HepG2 (cell line): Measurements from ENCODE around the gene ATOSB. TPM values are rescaled to one million over a fixed set of nuclear protein-coding genes. Genes with fewer than 3 reads are reported as not detected.

Experiments
- CBFB ChIP-seq: sonication (generic); formaldehyde crosslinking; IDR thresholded peaks from 2 replicates; pipeline ENCODE4 v1.4.0; 2020; ENCODE audit warnings: missing genetic modification reagents
- DDIT3 ChIP-seq: sonication (generic); formaldehyde crosslinking; IDR thresholded peaks from 2 replicates; pipeline ENCODE4 v1.4.0; 2020; ENCODE audit warnings: mild to moderate bottlenecking, missing genetic modification reagents
- EZH2 ChIP-seq: conservative IDR thresholded peaks from 2 replicates; pipeline ENCODE4 v1.6.1; 2012; ENCODE audit warnings: mild to moderate bottlenecking, low read depth, low read length, moderate library complexity
- HES4 ChIP-seq: sonication (generic); formaldehyde crosslinking; IDR thresholded peaks from 2 replicates; pipeline ENCODE4 v1.9.0; 2021; ENCODE audit warnings: mild to moderate bottlenecking, missing genetic modification reagents, borderline replicate concordance
- HNF1A ChIP-seq, 2 experiments: sonication (generic) in 1 of 2; formaldehyde crosslinking in 1 of 2; IDR thresholded peaks; 2 replicates each; pipeline versions ENCODE4 v1.4.0 to v1.6.1; 2016 to 2020; ENCODE audit warnings: borderline replicate concordance in 1 of 2, low read depth in 1 of 2, mild to moderate bottlenecking in 1 of 2, missing genetic modification reagents in 1 of 2
- NCOA1 ChIP-seq: sonication (generic); formaldehyde crosslinking; IDR thresholded peaks from 2 replicates; pipeline ENCODE4 v1.9.0; 2021; ENCODE audit warnings: missing genetic modification reagents
- NCOA2 ChIP-seq: sonication (generic); formaldehyde crosslinking; IDR thresholded peaks from 2 replicates; pipeline ENCODE4 v1.8.0; 2022; ENCODE audit warnings: inconsistent platforms
- SIN3A ChIP-seq: IDR thresholded peaks from 2 replicates; pipeline ENCODE4 v1.6.1; 2011; ENCODE audit warnings: low read depth, mild to moderate bottlenecking, control low read depth, low read length, borderline replicate concordance
- SOX13 ChIP-seq, 3 experiments: fragments of 450-650 bp in 1 of 3; sonication (generic) in 1 of 3; formaldehyde crosslinking in 1 of 3; IDR thresholded peaks in 2 of 3; conservative IDR thresholded peaks in 1 of 3; 2 replicates each; pipeline versions ENCODE4 v1.5.0 to v1.6.1; 2016 to 2020; ENCODE audit warnings: antibody characterized with exemption in 1 of 3, mild to moderate bottlenecking in 1 of 3, missing compliant biosample characterization in 1 of 3, missing genetic modification reagents in 1 of 3, moderate library complexity in 1 of 3
- TSC22D2 ChIP-seq: sonication (generic); formaldehyde crosslinking; IDR thresholded peaks from 2 replicates; pipeline ENCODE4 v1.5.1; 2020; ENCODE audit warnings: missing genetic modification reagents, mild to moderate bottlenecking, borderline replicate concordance
- ZFP91 ChIP-seq: sonication (generic); formaldehyde crosslinking; IDR thresholded peaks from 2 replicates; pipeline ENCODE4 v1.9.0; 2022; ENCODE audit warnings: missing genetic modification reagents, mild to moderate bottlenecking, borderline replicate concordance
- ZFY ChIP-seq: sonication (generic); formaldehyde crosslinking; IDR thresholded peaks from 2 replicates; pipeline ENCODE4 v1.4.0; 2020; ENCODE audit warnings: missing genetic modification reagents
- ZNF138 ChIP-seq: sonication (generic); formaldehyde crosslinking; IDR thresholded peaks from 2 replicates; pipeline ENCODE4 v1.5.0; 2020; ENCODE audit warnings: mild to moderate bottlenecking, low read depth, missing genetic modification reagents
- ZNF274 ChIP-seq: sonication (generic); formaldehyde crosslinking; IDR thresholded peaks from 2 replicates; pipeline ENCODE4 v1.5.1; 2020; ENCODE audit warnings: mild to moderate bottlenecking, missing genetic modification reagents
- ZNF605 ChIP-seq: sonication (generic); formaldehyde crosslinking; IDR thresholded peaks from 2 replicates; pipeline ENCODE4 v1.8.0; 2022; ENCODE audit warnings: mild to moderate bottlenecking, missing genetic modification reagents
- ZNF615 ChIP-seq: sonication (generic); formaldehyde crosslinking; IDR thresholded peaks from 2 replicates; pipeline ENCODE4 v1.5.0; 2020; ENCODE audit warnings: mild to moderate bottlenecking, missing genetic modification reagents, borderline replicate concordance
- ZNF704 ChIP-seq: sonication (generic); formaldehyde crosslinking; IDR thresholded peaks from 2 replicates; pipeline ENCODE4 v1.8.1; 2023; ENCODE audit warnings: mild to moderate bottlenecking, inconsistent platforms, moderate library complexity, missing genetic modification reagents, borderline replicate concordance
- polyA plus RNA-seq, 8 experiments: library from polyadenylated mRNA; depleted of rRNA in 3 of 8; stranded (reverse) in 7 of 8; unstranded in 1 of 8; fragments of >200 nt; fragmentation: Illumina TruSeq in 4 of 8; extraction: Trizol in 4 of 8; gene quantifications; 2 replicates each; pipeline versions ENCODE4 v1.2.1 to v1.2.3, GENCODE V29; 2011 to 2016; ENCODE audit warnings: low read depth in 4 of 8, missing spikeins in 1 of 8, mixed read lengths in 1 of 8; ENCODE audit not compliant: insufficient read depth in 1 of 8
- total RNA-seq, 5 experiments: library from RNA; depleted of rRNA; stranded (reverse); fragments of >200 nt; fragmentation: Illumina TruSeq; extraction: Trizol; gene quantifications; 2 replicates each; pipeline ENCODE4 v1.2.3, GENCODE V29; 2016; ENCODE audit warnings: low read depth in 1 of 5

The ATOSB gene
- total and polyA plus RNA-seq, 2 of the 13 experiments (the other 11 are each of a cell fraction or from before 2014, with no cell fraction given), result 1.9 to 6.4 TPM

- TF ChIP-seq ZNF138 (CRISPR knock-in tag) (no peak), ZNF605 (CRISPR knock-in tag) (no peak), ZFP91 (CRISPR knock-in tag) (peak; percentile 77), ZNF615 (CRISPR knock-in tag) (peak; percentile 63), NCOA2 (CRISPR knock-in tag) (peak; percentile 9; the same call in 1 of the 2 replicates), NCOA1 (peak; percentile 90), SOX13 (IDR thresholded peaks at IDR 0.05) (no peak), SOX13 (CRISPR knock-in tag; conservative IDR thresholded peaks at IDR 0.05 in 1 of 2, IDR thresholded peaks at IDR 0.05 in 1 of 2) (peak in 1 of 2 experiments; percentile 92; a peak in 3 of 4 replicates), ZNF274 (CRISPR knock-in tag) (peak; percentile 27; the same call in 1 of the 2 replicates), CBFB (CRISPR knock-in tag) (0 out of 2 replicates have a peak, but pooled peaks have one; percentile 29), HES4 (CRISPR knock-in tag) (0 out of 2 replicates have a peak, but pooled peaks have one; percentile 14), SIN3A (peak; percentile 73; the same call in 1 of the 2 replicates), TSC22D2 (CRISPR knock-in tag) (peak; percentile 26; the same call in 1 of the 2 replicates), EZH2 (no peak), ZNF704 (CRISPR knock-in tag) (peak; percentile 44; the same call in 1 of the 2 replicates), DDIT3 (CRISPR knock-in tag) (no peak), HNF1A (IDR thresholded peaks at IDR 0.05; ENCODE audit: low read depth) (no peak), HNF1A (CRISPR knock-in tag; IDR thresholded peaks at IDR 0.05; ENCODE audit: borderline replicate concordance) (peak; percentile 31; the same call in 1 of the 2 replicates), ZFY (CRISPR knock-in tag) (peak; percentile 99)
These were observed 43.7 kb downstream of the ATOSB start (continued) for GRCh38 chr9:35071814-35072460.
